VCaP (cell line): ENCODE data around the gene TAS2R38.

Experiments used
- H3K27ac ChIP-seq: fragments of 450-650 bp; 2 replicates; pipeline ENCODE4 v1.5.1; 2017
- TF ChIP-seq, protein P1 (sequence below): fragments of 450-650 bp; conservative IDR thresholded peaks from 2 replicates; pipeline ENCODE4 v1.5.1; 2017; ENCODE audit warnings: mild to moderate bottlenecking, moderate library complexity

TAS2R38 gene

DNA sequence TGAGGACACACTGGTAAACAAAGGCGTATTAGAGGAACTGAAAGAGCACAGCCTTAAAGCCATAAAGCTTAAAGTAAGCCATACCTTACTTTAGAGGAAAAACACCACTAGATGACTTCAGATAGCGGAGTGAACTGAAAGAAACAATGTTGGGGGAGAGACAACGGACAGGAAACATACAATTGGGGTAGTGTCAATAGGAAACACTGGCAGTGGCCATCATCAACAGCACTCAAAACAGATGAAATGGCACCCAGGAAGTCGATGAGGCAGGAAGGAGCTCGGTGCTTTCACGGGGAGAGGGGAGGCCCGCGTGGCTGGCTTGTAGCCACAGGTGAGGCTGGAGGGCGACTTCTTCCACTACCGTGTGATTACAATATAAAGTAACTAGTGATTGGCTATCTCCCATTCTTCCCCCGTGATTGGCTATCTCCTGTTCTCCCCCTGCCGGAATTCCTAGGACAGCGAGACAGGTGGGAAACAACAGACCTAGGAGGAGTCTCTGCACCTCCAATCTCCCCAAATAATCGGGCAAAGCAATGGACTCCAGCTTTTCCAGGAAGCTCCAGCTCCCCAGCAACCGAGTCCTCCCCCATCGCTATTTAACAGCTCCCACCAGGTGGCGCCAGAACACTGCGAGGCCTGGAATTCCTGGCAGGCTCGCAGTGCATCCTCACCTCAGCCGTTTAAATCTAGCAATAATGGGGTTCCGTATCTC lies 2.4 kb upstream of the TAS2R38 start:
- TF ChIP-seq, protein P1, sequence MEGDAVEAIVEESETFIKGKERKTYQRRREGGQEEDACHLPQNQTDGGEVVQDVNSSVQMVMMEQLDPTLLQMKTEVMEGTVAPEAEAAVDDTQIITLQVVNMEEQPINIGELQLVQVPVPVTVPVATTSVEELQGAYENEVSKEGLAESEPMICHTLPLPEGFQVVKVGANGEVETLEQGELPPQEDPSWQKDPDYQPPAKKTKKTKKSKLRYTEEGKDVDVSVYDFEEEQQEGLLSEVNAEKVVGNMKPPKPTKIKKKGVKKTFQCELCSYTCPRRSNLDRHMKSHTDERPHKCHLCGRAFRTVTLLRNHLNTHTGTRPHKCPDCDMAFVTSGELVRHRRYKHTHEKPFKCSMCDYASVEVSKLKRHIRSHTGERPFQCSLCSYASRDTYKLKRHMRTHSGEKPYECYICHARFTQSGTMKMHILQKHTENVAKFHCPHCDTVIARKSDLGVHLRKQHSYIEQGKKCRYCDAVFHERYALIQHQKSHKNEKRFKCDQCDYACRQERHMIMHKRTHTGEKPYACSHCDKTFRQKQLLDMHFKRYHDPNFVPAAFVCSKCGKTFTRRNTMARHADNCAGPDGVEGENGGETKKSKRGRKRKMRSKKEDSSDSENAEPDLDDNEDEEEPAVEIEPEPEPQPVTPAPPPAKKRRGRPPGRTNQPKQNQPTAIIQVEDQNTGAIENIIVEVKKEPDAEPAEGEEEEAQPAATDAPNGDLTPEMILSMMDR, result peak; percentile 99
- H3K27ac ChIP-seq, result peak overlapping the region; percentile 41; the same call in 1 of the 2 replicates

DNA sequence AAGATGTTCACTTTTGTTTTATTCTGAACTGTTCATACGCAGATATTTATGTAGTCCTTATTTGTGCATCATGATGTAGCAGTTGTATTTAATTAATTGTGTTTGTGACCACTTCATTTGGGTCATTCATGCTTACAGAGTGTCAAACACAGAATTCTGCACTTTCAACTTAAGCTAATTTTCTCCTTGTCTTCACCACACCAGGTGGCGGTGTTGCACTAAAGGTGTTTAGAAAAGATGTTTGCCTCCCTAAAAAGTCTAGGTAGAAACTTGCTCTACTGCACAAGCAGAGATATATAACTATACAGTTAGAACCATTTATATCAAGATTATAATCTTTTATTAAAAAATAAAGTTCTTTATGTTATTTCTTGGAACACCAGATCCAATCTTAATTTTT lies 1.3 kb upstream of the TAS2R38 start:
- TF ChIP-seq, protein P1, result peak; percentile 88
- no peak overlapping the region for H3K27ac ChIP-seq

DNA sequence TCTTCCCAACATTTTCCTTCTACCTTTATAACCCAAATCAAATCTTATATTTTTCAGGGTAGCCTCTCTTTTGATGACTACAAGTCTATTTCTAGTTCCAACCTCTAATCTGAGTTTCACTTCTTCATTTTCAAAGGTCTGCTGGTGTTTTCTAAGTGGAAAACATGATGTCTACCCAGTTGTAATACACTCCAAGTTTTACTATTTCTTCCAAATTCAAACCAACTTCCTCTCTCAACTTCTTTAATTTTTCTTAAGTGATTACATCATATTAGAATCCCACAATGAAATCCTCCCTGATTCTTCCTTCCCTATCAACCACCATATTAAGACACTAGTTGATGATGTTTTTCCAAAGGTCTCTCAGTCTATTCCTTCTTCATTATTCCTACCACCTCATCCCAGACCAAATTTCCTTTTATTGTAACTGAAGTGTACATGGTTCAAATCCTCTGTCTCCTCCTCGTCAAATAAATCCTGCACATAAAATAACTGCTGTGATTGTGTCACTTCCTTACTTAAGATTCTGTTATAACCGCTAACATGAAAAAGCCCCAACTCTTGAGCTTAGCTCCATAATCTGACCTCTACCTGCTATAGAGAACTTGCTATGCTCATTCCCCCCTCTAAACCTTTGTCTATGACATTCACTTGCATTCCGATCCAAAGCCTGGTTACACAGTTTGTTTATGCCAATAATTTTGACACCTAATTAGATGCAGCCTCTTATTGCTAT lies 12.7 kb downstream of the TAS2R38 start:
- TF ChIP-seq, protein P1, result no peak
- no peak overlapping the region for H3K27ac ChIP-seq

DNA sequence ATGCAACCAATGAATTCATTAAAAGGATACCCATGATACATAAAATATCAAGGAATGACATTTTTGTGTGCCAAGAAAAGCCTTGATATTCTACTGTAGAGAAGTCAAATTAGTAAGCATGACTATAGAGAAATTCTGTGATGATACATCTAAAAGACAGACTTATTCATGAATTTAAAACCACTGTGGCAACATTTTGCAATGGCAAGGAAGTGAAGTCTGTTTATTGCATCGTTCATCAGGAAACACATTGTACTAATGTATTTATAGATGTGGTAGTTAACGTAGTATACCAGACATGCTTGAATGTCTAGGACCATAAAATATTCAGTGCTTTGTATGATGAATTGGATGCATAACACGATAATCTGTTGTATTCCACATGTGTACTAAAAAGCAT lies 17.5 kb downstream of the TAS2R38 start:
- H3K27ac ChIP-seq, result no peak overlapping the region
- TF ChIP-seq, protein P1, result no peak

DNA sequence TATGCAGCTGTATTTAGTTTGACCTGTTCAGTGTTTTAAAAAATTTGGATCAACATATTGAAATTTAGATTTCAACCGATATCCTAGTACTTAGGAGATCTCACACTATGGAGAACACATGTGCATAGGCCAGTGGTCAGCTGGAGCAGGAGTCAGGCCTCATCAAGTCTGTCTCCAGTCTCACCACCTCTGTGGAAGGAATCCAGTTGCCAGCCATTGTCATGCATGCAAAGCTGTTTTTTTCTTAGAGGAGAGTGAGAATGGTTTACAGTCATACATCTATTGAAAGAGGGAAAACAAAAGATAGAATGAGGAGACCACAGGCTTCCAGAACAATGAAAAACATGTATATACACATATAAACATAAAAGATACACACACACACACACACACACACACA lies 19.2 kb downstream of the TAS2R38 start:
- H3K27ac ChIP-seq, result no peak overlapping the region
- TF ChIP-seq, protein P1, result no peak

DNA sequence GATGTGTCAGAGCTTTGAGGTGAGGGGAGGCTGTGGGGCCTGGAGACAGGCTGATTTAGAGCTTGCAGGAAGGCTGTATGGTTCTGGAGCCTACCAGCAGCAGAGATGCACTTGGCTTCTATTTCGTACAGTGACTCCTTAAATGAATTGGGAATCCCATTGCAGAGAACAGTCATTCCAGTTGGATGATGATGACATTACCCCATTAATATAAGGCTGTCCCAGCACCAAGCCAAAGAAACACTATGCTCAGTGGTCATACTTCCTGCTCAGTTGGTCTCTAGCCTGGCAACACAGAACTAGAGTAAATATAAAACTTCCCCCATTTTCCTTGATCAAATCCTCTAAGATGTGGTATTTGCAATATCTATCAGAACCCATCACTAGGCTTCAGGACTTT lies 21.1 kb downstream of the TAS2R38 start:
- TF ChIP-seq, protein P1, result no peak
- H3K27ac ChIP-seq, result no peak overlapping the region

DNA sequence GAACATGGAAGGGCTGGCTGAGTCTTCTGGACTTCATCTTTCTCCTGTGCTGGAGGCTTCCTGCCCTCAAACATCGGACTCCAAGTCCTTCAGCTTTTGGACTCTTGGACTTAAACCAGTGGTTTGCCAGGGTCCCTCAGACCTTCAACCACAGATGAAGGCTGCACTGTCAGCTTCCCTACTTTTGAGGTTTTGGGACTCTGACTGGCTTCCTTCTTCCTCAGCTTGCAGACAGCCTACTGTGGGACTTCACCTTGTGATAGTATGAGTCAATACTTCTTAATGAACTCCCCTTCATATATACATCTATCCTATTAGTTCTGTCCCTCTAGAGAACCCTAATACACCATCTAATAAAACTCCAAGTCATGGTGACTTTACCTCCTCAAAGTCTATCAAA lies 22.8 kb downstream of the TAS2R38 start:
- TF ChIP-seq, protein P1, result no peak

More for the DNA sequence above, 22.8 kb downstream of the TAS2R38 start:
- H3K27ac ChIP-seq, result no peak overlapping the region
